Head of caudate nucleus (tissue), 42 donors: Measurements from ENCODE around the gene PIK3CD.
"Not testable (repeated sequence)": the region's sequence is repeated elsewhere in the genome, so short reads cannot be mapped to it uniquely, and the experiment has no call there.

Source experiments
- DNase-seq, 42 donors: peaks; one replicate each; pipeline versions ENCODE4 v3.0.0 to v3.0.0-alpha.2; 2020 to 2021; ENCODE audit warnings: mixed read lengths in 7 of 42
- intact Hi-C: fragments of 100-400 bp; cut with DNase I; formaldehyde crosslinking; loops from one replicate; pipeline ENCODE4 v1.15.0; 2022

The PIK3CD gene

DNA sequence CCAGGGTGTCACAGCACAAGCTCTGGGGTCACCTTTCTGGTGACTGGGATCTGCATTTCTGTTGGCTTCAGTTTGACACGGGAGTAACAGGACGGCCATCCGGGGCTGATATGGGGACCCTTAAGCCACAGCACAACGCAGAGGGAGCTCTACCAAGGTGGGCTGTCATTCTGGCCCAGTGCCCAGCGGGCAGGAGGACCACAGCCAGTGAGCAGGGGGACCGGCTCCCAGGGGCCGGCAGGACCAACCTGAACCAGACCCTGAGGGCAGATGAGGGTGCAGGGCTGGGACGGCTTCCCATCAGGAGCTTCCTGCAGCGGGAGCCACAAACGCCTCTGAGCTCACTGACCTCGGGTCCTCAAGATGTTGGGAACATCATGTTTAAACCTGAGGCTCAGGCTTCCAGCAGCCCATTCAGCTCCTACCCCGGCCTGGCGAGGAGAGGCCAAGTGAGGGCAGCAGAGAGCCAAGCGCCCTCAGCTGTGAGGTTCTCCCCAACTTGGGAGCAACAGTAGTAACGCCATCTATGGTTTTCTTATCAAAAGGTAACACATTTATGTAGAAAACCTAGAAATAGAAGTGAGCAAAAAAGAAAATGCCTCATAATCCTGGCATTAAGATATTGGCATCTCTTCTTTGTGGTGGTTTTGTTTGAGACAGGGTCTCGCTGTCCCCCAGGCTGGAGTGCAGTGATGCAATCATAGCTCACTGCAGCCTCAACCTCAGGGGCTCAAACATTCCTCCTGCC, 36.0 kb upstream of the PIK3CD start:
- DNase-seq = peak; percentile 44 to 85 (median 67)
- intact Hi-C loops = no loop called here

DNA sequence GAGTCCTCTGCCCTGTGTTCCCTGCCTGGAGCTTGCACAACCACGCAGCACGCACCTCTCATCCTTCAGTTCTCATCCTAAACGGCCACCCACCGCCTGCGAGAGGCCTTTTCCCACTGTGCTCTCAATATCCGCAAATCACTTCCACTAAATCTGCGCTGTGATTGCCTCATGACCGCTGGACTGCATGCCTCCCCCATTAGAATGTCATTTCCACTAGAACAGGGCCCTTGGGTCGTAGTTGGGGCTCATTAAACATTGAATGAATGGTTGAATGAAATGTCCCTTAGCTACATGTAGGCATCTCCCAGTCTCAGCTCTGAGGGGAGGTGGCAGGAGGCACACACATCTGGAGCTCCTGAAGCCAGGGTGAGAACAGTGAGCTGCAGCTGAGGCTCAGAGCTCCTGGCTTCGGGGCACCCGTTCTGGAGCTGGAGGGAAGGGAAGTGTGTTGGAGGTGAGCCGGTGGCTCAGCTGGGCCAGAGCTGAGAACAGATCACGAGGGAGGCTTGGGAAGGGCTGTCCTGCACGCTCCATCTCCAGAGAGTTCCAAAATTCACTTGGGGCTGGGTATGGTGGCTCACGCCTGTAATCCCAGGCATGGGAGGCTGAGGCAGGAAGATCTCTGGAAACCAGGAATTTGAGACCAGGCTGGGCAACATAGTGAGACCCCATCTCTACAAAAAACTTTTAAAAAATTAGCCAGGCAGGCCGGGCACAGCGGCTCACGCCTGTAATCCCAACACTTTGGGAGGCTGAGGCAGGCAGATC, 32.4 kb upstream of the PIK3CD start:
- no peak for DNase-seq
- intact Hi-C loops = no loop called here

GRCh38 chr1:9621032-9621431, 30.5 kb upstream of the PIK3CD start:
- intact Hi-C loops = loop anchor here (10.0 kb wide), 1 partner anchor 244 kb away; no protein-coding TSS in a partner anchor

DNA sequence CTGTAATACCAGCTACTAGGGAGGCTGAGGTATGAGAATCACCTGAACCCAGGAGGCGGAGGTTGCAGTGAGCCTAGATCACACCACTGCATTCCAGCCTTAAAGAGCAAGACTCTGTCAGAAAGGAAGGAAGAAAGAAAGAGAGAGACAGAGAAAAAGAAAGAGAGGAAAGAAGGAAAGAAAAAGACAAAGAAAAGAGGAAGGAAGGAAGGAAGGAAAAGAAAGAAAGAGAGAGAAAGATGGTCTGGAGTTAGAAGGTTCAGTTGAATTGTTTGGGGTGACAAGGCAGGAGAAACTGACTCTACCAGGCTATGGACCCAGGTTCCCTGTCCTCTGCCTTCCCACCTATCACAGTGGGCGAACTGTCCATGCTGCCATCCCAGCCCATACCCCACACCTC, 27.4 kb upstream of the PIK3CD start:
- no peak for DNase-seq
- intact Hi-C loops = loop anchor here (10.0 kb wide), 1 partner anchor 241 kb away; no protein-coding TSS in a partner anchor

More at GRCh38 chr1:9621032-9621431, 30.5 kb upstream of the PIK3CD start:
- no peak for DNase-seq

- DNase-seq = not testable (repeated sequence)
- intact Hi-C loops = loop anchor here (10.0 kb wide), 1 partner anchor 240 kb away; no protein-coding TSS in a partner anchor
Observed at GRCh38 chr1:9625030-9625429, 26.5 kb upstream of the PIK3CD start.

GRCh38 chr1:9626201-9626608, 25.3 kb upstream of the PIK3CD start:
- intact Hi-C loops = loop anchor here (10.0 kb wide), 1 partner anchor 239 kb away; no protein-coding TSS in a partner anchor
- DNase-seq = no peak

GRCh38 chr1:9628541-9629444, 22.7 kb upstream of the PIK3CD start:
- no peak for DNase-seq
- intact Hi-C loops = loop anchor here (10.0 kb wide), 1 partner anchor 236 kb away; no protein-coding TSS in a partner anchor

GRCh38 chr1:9629445-9630201, 21.9 kb upstream of the PIK3CD start:
- peak in 27 of 42 donors; percentile 2 to 58 (median 35) for DNase-seq

GRCh38 chr1:9630331-9631111, 21.0 kb upstream of the PIK3CD start:
- intact Hi-C loops = no loop called here
- no peak for DNase-seq

More at GRCh38 chr1:9629445-9630201, 21.9 kb upstream of the PIK3CD start:
- intact Hi-C loops = loop anchor here (10.0 kb wide), 1 partner anchor 235 kb away; no protein-coding TSS in a partner anchor

- DNase-seq = no peak
- intact Hi-C loops = no loop called here
Observed at GRCh38 chr1:9631613-9632012, 19.9 kb upstream of the PIK3CD start.

DNA sequence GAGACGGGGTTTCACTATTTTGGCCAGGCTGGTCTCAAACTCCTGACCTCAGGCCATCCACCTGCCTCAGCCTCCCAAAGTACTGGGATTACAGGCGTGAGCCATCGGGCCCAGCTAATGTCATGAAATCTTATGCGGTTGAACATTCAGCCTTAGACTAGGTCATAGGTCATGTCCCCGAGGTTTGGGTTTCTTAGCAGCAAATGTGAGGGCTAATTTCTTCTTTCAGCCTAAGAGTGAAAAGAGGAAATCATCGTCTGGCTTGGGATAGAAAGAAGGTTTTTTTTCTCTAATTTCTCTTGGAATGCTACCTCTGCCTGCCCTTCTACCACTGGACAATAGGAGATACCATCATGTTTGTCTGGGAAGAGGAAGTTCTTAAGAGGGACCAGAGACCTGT, 18.0 kb upstream of the PIK3CD start:
- intact Hi-C loops = no loop called here
- no peak for DNase-seq

DNA sequence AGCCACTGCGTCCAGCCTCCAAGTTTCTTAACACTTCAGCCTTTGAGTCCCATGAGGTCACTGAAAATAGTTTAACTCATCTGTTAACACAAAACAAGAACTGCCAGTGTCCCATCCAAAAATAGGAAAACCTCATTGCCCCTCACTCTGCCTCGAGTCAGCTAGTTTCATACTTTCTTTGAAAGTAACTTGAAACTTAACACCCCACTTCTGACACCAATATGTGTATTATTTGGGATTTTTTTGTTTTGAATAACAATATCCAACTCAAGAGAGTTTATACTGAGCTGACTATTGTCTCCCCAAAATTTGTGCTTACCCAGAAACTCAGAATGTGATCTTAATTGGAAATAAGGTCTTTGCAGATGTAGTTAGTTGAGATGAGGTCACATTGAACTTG, 16.9 kb upstream of the PIK3CD start:
- no peak for DNase-seq
- intact Hi-C loops = no loop called here

- DNase-seq = no peak
- intact Hi-C loops = no loop called here
Observed at GRCh38 chr1:9639227-9639626, 12.3 kb upstream of the PIK3CD start.

DNA sequence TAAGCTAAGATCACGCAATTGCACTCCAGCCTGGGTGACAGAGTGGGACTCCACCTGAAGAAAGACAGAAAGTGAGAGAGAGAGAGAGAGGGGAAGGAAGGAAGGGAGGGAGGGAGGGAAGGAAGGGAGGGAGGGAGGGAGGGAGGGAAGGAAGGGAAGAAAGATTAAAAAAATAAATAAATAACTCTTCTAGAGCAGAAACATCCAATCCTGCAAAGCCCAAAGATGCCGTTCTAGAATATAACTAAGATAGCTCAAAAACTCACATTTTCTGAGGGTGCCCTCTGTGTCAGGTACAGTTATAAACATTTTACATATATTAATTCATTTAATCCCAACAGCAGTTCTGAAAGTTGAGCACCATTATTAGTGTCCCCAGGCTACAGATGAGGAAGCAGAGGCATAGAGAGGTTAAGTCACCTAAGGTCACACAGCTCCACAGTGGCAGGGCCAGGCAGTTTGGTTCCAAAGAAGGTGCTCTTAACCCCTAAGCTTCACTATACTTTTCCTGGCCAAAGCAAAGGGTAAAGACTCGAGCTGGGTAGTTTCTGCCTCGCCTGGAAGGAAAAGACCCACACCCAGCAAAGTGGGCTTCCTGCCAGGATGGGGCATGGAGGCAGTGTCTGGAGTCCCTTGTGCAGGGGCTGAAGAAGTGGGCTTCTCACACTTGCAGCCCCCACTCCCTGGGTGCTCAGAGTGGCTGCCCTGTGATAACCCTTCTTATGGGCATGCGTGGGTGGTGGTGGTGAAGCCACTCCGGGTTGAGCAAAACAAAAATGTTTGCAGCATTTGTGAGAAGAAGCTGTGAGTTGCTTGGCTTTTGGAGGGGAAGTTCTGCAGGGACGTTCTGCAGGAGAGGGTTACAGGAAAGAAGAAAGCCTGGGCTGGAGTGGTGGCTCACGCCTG, 7.9 kb upstream of the PIK3CD start:
- intact Hi-C loops = no loop called here
- DNase-seq = no peak

- intact Hi-C loops = no loop called here
- DNase-seq = no peak
Observed at GRCh38 chr1:9646037-9646436, 5.5 kb upstream of the PIK3CD start.

DNA sequence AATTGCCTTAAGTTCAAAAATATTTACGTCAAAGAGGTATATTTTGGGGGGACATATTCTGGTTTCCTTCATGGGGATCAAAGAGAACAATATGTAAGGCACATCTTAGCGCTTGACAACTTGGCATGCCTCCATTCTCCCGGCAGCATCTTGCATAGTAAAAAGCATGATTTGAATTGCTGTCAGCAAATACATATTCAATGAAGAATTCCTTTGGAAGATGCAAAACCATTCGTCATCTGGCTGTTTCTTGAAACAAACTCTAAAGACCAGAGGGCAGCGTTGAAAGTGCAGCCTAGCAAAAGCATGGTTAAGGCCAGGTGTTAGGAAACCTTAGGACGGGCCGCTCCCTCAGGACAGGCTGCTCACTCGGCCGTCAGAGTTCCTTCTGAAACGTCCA, 3.4 kb upstream of the PIK3CD start:
- intact Hi-C loops = no loop called here
- DNase-seq = no peak

GRCh38 chr1:9649769-9650168, 1.8 kb upstream of the PIK3CD start:
- DNase-seq = no peak

More at GRCh38 chr1:9649769-9650168, 1.8 kb upstream of the PIK3CD start:
- intact Hi-C loops = no loop called here
